Forelimb muscle (tissue), 1 donor: Measurements from ENCODE around the gene MSMP. TPM values are rescaled to one million over a fixed set of nuclear protein-coding genes. Genes with fewer than 3 reads are reported as not detected.

Experiments used
- DNase-seq: peaks from one replicate; pipeline ENCODE4 v3.0.0-alpha.2; 2013; ENCODE audit warnings: low read depth
- polyA plus RNA-seq: library from polyadenylated mRNA; unstranded; fragments of 120-200 nt; gene quantifications from one replicate; pipeline ENCODE4 v1.2.1, GENCODE V29; 2013; ENCODE audit not compliant: insufficient read length

Gene MSMP
- polyA plus RNA-seq, 1 donor, result 0.77 TPM

GRCh38 chr9:35771534-35771933 is 17.5 kb upstream of the MSMP start:
- DNase-seq, result no peak

DNA sequence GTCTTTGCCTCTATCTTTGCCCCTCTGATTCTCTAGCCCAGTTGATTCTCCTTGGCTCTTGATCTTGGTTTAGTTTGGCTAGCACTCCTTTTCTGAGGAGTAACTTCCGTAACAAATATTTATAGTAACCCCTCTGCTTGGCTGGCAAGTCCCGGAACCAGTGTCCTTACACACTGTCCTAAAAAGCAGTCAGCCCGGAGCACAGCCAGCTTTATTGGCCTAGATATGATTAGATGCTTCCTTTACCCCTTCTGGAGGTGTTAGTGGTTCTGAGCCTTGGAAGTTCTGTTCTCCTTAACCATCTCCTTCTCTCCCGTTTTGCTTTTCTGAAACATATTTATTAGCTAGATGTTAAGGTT is 17.0 kb upstream of the MSMP start:
- no peak for DNase-seq

DNA sequence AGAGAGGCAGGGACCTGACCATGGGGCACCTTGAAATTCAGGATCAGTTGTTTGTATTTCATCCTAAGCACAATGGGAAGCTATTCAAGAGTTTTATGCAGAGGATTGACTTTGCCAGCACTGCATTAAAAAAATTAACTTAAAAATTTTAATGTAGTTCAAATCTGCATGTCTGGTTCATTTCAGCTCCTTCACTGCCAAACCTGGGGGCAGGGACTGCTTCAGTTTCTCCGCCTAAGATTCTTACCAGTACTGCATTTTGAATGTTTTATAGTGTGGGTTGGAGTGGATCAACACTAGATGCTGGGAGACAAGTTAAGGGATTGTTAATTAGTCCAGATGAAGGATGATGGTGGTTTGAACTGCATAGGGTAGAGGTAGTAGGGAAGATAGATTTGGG is 15.7 kb upstream of the MSMP start:
- DNase-seq, result no peak

DNA sequence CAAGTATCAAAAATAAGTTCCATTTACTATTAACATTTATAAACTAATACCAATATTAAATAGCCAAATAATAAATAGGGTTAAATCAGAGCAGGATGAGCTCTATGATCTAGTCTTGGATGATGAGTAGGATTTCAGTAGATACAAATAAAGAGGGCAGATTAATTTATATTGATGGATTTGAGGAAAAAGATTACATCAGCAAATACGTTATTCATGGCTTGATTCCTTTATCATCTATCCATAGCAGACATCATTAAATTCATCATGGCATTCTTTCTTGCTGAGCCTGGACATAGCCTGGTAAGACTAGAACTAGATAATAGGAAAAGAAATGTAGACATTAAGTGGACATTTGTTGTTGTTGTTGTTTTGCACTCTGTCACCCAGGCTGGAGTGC is 13.4 kb upstream of the MSMP start:
- no peak for DNase-seq

GRCh38 chr9:35766997-35767396 is 12.9 kb upstream of the MSMP start:
- no peak for DNase-seq

- DNase-seq, result no peak
Observed at GRCh38 chr9:35763803-35764202, 9.7 kb upstream of the MSMP start.

- DNase-seq, result no peak
Observed at GRCh38 chr9:35763181-35763580, 9.1 kb upstream of the MSMP start.

DNA sequence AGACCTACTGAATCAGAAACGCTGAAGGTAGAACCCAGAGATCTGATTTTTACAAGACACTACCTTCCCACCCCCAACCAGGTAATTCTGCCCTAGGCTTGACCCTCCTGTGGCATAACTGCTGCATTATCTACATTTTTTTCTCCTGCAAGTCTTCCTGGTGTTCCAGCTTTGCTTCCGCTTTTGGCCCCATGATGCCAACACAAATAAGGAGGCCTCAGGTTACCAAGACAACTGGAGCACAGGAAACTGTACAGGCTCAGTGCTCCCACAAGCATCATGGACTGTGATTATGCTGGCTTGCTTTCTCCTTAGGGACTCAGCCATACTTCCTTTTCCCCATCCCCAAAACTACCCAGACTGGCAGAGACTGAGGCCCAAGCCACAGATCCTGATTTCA is 6.6 kb upstream of the MSMP start:
- no peak for DNase-seq

GRCh38 chr9:35759795-35760194 is 5.7 kb upstream of the MSMP start:
- no peak for DNase-seq

DNA sequence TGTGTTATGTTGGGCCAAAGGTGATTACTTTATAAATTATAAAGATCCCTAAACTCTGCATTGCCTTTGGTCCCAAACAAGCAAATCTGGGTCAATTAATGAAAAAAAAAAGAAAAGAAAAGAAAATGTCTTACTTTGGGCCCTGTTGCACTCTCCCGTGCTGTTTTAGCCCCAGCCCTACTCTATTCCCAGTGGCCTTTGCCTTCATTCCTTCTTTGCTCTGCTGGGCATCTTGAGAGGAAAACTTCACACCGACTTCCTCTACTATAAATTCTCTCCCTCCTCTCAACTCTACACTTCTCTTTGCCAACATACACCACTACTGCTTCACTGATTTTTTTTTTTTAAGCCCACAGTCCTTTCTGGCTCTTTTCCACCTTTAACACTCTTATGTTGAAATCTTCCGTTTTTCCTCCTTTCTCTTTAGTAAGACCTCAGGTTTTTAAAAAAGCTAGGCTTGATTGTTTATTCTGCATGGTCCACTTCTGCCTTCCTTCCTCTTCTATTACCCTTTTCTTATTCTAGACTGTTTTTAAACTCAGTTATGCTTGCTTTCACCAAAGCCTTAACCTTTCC is 4.5 kb upstream of the MSMP start:
- DNase-seq, result no peak

GRCh38 chr9:35757892-35758275 is 3.8 kb upstream of the MSMP start:
- DNase-seq, result no peak

DNA sequence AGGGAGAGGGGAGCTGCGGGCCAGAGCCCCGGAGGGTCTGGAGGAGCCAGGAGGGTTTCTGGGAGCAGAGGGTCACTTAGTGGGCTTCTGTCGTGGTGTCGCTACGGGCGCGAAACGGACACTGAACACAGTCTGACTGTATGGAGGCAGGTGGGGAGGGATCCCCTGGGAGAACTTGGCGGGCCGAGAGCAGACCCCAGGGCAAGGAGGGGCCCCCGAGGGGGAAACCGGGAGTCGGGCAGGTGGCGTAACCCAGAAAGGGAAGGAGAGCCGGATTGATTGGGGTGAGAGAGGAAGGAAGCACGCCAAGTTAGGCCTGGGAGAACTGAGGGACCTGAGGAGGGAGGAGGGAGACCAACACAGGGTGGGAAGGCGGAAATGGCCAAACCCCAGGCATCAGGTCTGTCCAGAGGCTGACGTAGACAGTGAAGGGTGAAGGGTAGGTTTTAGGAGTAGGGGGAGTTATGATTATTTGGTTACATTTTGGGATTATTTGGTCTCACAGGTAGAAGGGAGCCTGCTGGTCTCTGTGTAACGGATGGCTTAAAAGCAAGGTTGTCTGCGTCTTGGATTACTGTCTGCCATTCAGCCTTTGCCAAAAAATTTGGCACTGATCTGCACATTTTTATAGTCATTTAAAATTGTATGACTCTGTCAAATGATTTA is 3.3 kb upstream of the MSMP start:
- no peak for DNase-seq

DNA sequence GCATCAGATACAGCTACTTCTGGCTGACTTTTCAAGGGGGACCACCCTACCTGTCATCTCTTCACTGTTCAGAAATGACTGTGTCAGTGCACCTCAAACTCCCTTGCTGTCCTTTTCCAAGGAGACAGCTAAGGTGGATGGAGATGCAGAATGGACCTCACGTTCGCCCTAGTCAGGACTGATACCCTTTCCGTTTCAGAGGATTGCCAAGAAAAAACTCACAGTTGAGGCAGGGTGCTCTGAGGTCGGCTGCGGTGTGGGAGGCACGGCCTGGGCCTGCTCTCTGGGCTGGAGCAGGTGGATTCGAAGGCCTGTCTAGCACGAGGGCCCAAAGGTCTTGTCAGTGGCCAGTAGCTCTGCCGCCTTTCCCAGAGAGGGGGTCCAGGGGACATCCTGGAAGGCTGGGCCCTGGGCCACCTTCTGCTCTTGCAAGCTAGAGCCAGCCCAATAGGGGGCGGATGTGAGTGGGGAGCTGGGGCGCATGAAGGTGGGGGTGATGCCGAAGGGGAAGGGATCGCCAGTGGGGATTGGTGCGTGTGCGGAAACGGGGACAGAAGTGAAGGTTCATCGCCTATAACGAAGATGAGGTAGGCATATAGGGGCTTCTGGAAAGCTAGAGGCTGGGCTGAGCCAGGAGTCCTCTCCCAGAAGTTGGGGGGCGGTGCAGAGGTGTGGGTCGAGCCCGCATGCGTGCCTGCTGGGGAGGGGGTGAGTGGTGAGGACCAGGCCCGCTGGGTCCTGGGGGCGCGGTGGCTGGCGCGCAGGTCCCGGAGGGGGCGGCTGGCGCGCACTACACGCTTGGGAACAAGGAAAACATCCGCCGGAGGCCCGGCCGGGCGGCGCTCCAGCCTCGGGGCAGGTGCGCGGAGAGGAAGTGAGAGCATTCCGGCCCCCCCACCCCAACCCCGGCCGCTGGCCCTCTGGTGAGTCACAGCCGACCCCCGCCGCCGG is 2.5 kb upstream of the MSMP start:
- DNase-seq, result no peak

DNA sequence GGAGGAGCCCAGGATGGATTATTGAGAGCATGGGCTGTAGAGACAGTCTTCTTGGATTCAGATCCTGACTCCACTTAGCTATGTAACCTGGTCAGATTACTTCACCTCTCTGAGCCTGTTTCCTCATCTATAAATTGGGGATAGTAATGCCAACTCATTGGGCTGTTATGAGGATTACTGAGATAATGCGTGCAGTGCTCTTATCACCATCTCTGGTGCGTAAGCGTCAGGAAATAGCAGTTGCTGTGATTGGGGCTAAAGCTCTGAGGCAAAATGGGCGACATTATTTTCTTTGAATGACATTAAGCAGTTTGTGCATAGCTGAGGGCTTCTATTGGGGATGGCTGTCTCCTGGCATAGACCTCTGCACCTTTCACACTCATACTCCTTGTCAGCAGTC is 995 bp upstream of the MSMP start:
- no peak for DNase-seq

DNA sequence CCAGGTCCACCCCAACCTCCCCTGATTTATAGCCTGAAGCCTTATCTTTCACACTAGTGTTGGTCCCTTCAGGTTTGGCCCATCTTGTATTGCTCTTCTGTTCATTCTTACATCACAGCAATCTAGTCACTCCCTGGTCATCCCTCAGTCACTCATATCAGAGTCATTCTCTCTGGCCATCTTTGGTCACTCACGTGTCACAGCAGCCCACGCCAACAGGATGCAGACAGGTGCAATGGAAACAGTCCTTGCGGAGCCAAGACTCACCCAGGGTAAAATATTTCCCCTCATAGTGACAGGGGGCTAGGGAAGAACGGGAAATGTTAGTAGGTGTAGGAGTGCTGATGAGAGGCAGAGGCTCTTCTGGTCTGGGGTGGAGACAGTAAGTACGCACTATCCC is 610 bp downstream of the MSMP start:
- DNase-seq, result no peak

- DNase-seq, result no peak
Observed at GRCh38 chr9:35750256-35750531, 3.9 kb downstream of the MSMP start.

GRCh38 chr9:35749515-35750255 is 4.4 kb downstream of the MSMP start:
- no peak for DNase-seq

GRCh38 chr9:35748858-35749514 is 5.1 kb downstream of the MSMP start, which contains the start of the genes GBA2 and RGP1:
Gene GBA2, minus strand, starts transcription at chr9:35749228. Its CDS starts 524 bp downstream, at chr9:35748704.
Gene RGP1, plus strand, starts transcription at chr9:35749287. Its CDS starts 469 bp downstream, at chr9:35749756.
- DNase-seq, result no peak

DNA sequence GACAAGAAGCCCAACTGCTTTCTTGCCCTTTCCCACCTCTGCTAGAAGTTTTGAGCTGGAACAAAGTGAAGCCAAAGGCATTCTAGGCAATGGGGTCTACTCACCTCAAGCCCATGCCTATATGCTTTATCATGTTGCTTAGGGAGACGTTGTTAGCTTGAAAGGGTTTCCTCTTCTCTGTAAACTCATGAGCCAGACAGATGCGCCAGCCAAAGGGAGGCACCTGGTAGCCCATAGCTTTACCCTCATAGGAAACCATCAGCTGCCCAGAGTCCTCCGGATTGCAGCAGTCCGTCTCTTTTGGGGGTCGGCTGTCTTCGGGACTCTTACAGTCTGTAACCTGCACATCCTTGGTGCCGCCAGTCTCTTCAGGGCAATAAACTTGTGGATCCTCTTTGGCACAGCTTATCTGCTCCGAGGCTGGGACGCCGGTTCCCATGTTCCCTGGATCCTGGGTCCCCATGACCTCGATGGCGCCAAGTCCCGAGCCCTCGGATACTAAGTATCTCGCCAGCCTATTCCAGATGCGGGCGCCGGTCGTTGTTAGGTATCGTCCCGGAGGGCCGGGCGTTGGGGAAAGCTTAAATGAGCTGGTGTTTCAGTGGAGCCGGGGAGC is 5.7 kb downstream of the MSMP start:
- no peak for DNase-seq

- DNase-seq, result no peak
Observed at GRCh38 chr9:35746583-35746982, 7.5 kb downstream of the MSMP start.

DNA sequence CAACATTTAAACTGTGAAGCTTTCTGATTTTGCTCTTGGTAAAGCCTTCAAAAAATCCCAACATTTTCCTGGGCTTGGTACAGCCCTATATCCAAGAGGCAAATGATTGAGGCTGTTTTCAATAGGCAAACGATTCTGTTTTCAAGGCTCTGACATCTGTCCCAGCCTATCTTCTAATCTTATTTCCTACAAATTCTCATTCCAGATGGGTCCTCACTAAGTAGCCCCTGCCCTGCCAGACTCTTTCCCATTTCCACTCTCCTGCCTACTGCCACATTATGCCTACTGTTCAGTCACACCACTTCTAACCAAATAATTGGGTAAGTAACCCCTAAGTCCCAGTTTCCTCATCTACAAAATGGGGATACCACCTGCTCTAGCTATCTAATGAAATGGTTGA is 8.5 kb downstream of the MSMP start:
- no peak for DNase-seq
